ENCODE measurements around the gene YPEL3.

The YPEL3 gene

GRCh38 chr16:30117768-30118167 lies 21.8 kb upstream of the YPEL3 start:
- no peak for TF ChIP-seq SIN3A (IDR thresholded peaks at IDR 0.05; ENCODE audit: borderline replicate concordance, insufficient read depth, low read length)
- TF ChIP-seq TAF1 (IDR thresholded peaks at IDR 0.05; ENCODE audit: borderline replicate concordance, insufficient read depth, low read length): no peak
- no peak for TF ChIP-seq POLR2AphosphoS5 (IDR thresholded peaks at IDR 0.05; ENCODE audit: low read depth, low read length)
- no peak for TF ChIP-seq FOXP2 (optimal IDR thresholded peaks at IDR 0.05; ENCODE audit: borderline replicate concordance, extremely low read depth, extremely low read length, insufficient read depth)
- TF ChIP-seq, protein P1, sequence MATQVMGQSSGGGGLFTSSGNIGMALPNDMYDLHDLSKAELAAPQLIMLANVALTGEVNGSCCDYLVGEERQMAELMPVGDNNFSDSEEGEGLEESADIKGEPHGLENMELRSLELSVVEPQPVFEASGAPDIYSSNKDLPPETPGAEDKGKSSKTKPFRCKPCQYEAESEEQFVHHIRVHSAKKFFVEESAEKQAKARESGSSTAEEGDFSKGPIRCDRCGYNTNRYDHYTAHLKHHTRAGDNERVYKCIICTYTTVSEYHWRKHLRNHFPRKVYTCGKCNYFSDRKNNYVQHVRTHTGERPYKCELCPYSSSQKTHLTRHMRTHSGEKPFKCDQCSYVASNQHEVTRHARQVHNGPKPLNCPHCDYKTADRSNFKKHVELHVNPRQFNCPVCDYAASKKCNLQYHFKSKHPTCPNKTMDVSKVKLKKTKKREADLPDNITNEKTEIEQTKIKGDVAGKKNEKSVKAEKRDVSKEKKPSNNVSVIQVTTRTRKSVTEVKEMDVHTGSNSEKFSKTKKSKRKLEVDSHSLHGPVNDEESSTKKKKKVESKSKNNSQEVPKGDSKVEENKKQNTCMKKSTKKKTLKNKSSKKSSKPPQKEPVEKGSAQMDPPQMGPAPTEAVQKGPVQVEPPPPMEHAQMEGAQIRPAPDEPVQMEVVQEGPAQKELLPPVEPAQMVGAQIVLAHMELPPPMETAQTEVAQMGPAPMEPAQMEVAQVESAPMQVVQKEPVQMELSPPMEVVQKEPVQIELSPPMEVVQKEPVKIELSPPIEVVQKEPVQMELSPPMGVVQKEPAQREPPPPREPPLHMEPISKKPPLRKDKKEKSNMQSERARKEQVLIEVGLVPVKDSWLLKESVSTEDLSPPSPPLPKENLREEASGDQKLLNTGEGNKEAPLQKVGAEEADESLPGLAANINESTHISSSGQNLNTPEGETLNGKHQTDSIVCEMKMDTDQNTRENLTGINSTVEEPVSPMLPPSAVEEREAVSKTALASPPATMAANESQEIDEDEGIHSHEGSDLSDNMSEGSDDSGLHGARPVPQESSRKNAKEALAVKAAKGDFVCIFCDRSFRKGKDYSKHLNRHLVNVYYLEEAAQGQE (IDR thresholded peaks at IDR 0.05; ENCODE audit: insufficient read depth in 1 of 2, low read depth in 2 of 2, low read length in 2 of 2): no peak

DNA sequence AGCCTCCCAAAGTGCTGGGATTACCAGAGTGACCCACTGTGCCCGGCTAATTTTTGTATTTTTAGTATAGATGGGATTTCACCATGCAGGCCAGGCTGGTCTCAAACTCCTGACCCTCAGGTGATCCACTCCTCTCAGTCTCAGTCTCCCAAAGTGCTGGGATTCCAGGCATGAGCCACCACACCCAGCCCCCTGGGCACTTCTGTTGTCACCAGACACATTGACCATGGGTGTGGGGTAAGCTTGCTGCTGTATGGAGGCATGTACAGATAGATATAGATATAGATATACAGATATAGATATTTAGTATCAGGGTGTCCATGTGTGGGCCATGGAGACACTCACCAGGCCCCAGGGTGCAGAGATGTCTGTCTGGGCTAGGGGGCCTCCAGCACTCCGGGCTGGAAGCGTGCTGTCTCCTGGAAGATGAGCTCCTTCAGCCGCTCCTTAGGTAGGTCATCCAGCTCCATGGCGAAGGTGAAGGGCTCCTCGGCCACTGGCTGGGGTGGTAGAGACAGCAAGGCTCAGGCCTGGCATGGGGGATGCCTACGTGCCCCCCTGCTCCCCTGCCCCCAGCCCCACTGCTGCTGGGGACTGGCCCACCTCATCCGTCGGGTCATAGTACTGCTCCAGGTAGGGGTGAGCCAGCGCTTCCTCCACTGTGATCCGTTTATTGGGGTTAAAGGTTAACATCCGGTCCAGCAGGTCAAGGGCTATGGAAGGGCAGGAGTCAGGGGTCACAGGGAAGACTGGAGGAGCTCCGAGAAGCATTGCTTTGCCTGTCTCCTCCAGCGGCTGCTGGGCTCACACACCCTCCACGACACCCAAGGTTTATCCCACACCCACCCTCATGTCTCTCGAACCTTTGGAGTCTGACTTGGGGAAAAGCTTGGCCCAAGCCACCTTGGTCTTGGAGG lies 20.5 kb upstream of the YPEL3 start:
- TF ChIP-seq, protein P1 (IDR thresholded peaks at IDR 0.05; ENCODE audit: insufficient read depth in 1 of 2, low read depth in 2 of 2, low read length in 2 of 2): no peak
- no peak for TF ChIP-seq SIN3A (IDR thresholded peaks at IDR 0.05; ENCODE audit: borderline replicate concordance, insufficient read depth, low read length)
- TF ChIP-seq TAF1 (IDR thresholded peaks at IDR 0.05; ENCODE audit: borderline replicate concordance, insufficient read depth, low read length): no peak
- no peak for TF ChIP-seq FOXP2 (optimal IDR thresholded peaks at IDR 0.05; ENCODE audit: borderline replicate concordance, extremely low read depth, extremely low read length, insufficient read depth)
- no peak for TF ChIP-seq POLR2AphosphoS5 (IDR thresholded peaks at IDR 0.05; ENCODE audit: low read depth, low read length)

DNA sequence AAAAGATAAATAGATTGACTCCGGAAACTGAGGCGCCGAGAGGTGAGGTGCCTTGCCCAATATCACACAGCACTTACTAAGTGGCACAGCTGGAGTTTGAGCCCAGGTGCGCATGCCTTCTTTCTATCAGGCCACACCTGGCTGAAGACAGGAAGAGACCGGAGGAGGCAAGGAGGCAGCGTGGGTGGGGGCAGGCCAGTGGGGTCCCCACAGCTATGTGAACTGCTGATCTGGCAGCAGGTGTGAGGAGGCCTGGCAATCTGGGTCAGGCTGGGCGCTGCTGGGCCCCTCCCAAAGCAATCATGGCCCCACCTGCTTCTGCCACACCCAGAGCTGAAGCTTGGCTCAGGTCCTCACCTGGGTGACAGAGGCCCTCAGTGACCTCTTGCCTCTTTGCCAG lies 19.2 kb upstream of the YPEL3 start:
- no peak for TF ChIP-seq FOXP2 (optimal IDR thresholded peaks at IDR 0.05; ENCODE audit: borderline replicate concordance, extremely low read depth, extremely low read length, insufficient read depth)
- TF ChIP-seq POLR2AphosphoS5 (IDR thresholded peaks at IDR 0.05; ENCODE audit: low read depth, low read length): no peak
- TF ChIP-seq, protein P1 (IDR thresholded peaks at IDR 0.05; ENCODE audit: insufficient read depth in 1 of 2, low read depth in 2 of 2, low read length in 2 of 2): no peak
- no peak for TF ChIP-seq SIN3A (IDR thresholded peaks at IDR 0.05; ENCODE audit: borderline replicate concordance, insufficient read depth, low read length)
- TF ChIP-seq TAF1 (IDR thresholded peaks at IDR 0.05; ENCODE audit: borderline replicate concordance, insufficient read depth, low read length): no peak

DNA sequence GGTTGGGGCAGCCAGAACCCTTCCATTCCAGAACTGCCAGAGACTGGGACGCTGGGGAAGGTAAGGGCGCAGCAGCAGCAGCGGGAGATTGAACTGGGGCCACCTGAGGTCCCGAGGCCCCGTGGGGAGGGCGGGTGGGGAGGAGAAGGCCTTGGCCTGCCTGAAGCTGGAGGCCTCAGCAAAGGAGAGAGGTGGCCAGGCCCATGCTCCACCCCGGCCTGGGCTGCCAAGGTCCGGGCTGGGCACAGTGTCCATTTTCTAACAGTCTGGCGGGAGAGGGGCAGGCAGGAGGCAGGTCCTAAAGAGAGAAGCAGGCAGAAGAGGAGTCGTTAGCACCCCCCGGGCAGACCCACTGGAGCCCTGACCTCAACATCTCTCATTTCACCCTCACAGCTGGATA lies 18.4 kb upstream of the YPEL3 start:
- no peak for TF ChIP-seq SIN3A (IDR thresholded peaks at IDR 0.05; ENCODE audit: borderline replicate concordance, insufficient read depth, low read length)
- no peak for TF ChIP-seq POLR2AphosphoS5 (IDR thresholded peaks at IDR 0.05; ENCODE audit: low read depth, low read length)
- no peak for TF ChIP-seq TAF1 (IDR thresholded peaks at IDR 0.05; ENCODE audit: borderline replicate concordance, insufficient read depth, low read length)
- TF ChIP-seq, protein P1 (IDR thresholded peaks at IDR 0.05; ENCODE audit: insufficient read depth in 1 of 2, low read depth in 2 of 2, low read length in 2 of 2): no peak

All from PFSK-1 (cell line).